HEK293T (cell line): ENCODE measurements around the gene PRDM15.

Source experiments
- ARNT ChIP-seq: fragments of 450-650 bp; IDR thresholded peaks from 2 replicates; pipeline ENCODE4 v1.6.1; 2017; ENCODE audit warnings: mild to moderate bottlenecking
- BHLHE40 ChIP-seq: fragments of 450-650 bp; IDR thresholded peaks from 2 replicates; pipeline ENCODE4 v1.6.1; 2016; ENCODE audit warnings: mild to moderate bottlenecking, moderate library complexity, borderline replicate concordance
- ELF4 ChIP-seq: fragments of 450-650 bp; IDR thresholded peaks from 2 replicates; pipeline ENCODE4 v1.6.1; 2017; ENCODE audit warnings: antibody characterized with exemption
- FOXA1 ChIP-seq: fragments of 450-650 bp; IDR thresholded peaks from 2 replicates; pipeline ENCODE4 v1.6.1; 2016; ENCODE audit warnings: mild to moderate bottlenecking
- FOXK2 ChIP-seq: fragments of 450-650 bp; IDR thresholded peaks from 2 replicates; pipeline ENCODE4 v1.6.1; 2016; ENCODE audit warnings: mild to moderate bottlenecking
- FOXM1 ChIP-seq: fragments of 450-650 bp; IDR thresholded peaks from 2 replicates; pipeline ENCODE4 v1.6.1; 2017; ENCODE audit warnings: mild to moderate bottlenecking, borderline replicate concordance
- HDGF ChIP-seq: fragments of 450-650 bp; IDR thresholded peaks from 2 replicates; pipeline ENCODE4 v1.6.1; 2017; ENCODE audit warnings: antibody characterized with exemption, borderline replicate concordance
- L3MBTL2 ChIP-seq: fragments of 450-650 bp; conservative IDR thresholded peaks from 2 replicates; pipeline ENCODE4 v1.6.1; 2016; ENCODE audit warnings: mild to moderate bottlenecking
- LEF1 ChIP-seq: fragments of 450-650 bp; IDR thresholded peaks from 2 replicates; pipeline ENCODE4 v1.6.1; 2017; ENCODE audit warnings: mild to moderate bottlenecking, borderline replicate concordance
- NFRKB ChIP-seq: fragments of 450-650 bp; IDR thresholded peaks from 2 replicates; pipeline ENCODE4 v1.6.1; 2016; ENCODE audit warnings: mild to moderate bottlenecking, moderate library complexity
- SP1 ChIP-seq: fragments of 450-650 bp; IDR thresholded peaks from 2 replicates; pipeline ENCODE4 v1.6.1; 2017
- SUZ12 ChIP-seq: fragments of 450-650 bp; IDR thresholded peaks from 2 replicates; pipeline ENCODE4 v1.6.1; 2016; ENCODE audit warnings: mild to moderate bottlenecking
- TARDBP ChIP-seq: fragments of 450-650 bp; IDR thresholded peaks from 2 replicates; pipeline ENCODE4 v1.6.1; 2016
- TF ChIP-seq, protein P1 (sequence below): fragments of 450-650 bp; IDR thresholded peaks from 2 replicates; pipeline ENCODE4 v1.6.1; 2016

DNA sequence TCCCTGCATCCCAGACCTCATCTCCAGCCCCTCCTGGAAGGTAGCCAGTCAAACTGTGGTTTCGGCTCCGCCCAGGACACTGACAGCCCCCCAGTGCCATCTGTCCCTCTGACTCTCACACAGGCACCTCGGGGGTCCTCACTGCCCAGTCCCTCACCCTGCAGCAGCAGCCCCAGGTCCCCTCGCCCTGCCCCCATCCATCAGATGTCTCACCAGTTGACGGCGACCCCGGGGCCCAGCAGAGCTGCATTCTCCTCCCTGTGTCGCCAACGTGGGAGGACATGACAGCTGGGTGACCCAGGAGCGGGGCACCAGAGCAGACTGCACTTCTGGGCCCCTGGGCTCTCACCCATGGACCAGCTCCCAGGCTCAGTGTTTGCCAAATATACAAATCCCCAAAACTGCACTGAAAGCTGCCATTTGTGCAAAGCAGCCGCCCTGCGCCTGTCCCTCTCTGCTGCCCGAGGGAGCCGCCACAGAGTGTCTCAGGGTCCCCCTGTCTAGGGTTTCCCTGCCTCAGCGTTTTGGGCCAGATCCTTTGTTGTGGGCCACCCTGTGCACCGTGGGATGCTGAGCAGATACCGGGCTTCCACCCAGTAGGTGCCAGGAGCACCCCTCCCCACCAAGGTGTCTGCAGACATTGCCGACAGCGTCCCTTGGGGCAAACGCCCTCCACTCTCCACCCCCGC is 48.2 kb downstream of the PRDM15 start:
- no peak for TF ChIP-seq FOXM1
- no peak for TF ChIP-seq SP1
- TF ChIP-seq SUZ12, result no peak
- TF ChIP-seq NFRKB, result no peak
- TF ChIP-seq HDGF, result no peak
- no peak for TF ChIP-seq L3MBTL2
- no peak for TF ChIP-seq BHLHE40
- TF ChIP-seq FOXA1, result no peak
- TF ChIP-seq, protein P1, sequence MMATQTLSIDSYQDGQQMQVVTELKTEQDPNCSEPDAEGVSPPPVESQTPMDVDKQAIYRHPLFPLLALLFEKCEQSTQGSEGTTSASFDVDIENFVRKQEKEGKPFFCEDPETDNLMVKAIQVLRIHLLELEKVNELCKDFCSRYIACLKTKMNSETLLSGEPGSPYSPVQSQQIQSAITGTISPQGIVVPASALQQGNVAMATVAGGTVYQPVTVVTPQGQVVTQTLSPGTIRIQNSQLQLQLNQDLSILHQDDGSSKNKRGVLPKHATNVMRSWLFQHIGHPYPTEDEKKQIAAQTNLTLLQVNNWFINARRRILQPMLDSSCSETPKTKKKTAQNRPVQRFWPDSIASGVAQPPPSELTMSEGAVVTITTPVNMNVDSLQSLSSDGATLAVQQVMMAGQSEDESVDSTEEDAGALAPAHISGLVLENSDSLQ, result no peak
- no peak for TF ChIP-seq LEF1
- TF ChIP-seq ELF4, result no peak
- no peak for TF ChIP-seq ARNT
- TF ChIP-seq TARDBP, result no peak
- TF ChIP-seq FOXK2, result no peak
